Liver (tissue), 9 donors: ENCODE data around the gene KRT6C. TPM values are rescaled to one million over a fixed set of nuclear protein-coding genes. Genes with fewer than 3 reads are reported as not detected.

Source experiments
- DNase-seq: peaks from one replicate; pipeline ENCODE4 v3.0.0-alpha.2; 2017; ENCODE audit warnings: low spot score
- H3K27ac ChIP-seq, 2 donors: one replicate each; pipeline ENCODE4 v1.7.0; 2013; ENCODE audit warnings: inconsistent platforms in 2 of 2, low read length in 2 of 2, control low read depth in 1 of 2, low read depth in 1 of 2, mild to moderate bottlenecking in 1 of 2
- H3K27me3 ChIP-seq, 4 donors: one replicate each; pipeline versions ENCODE4 v1.6.1 to v1.7.0; 2013; ENCODE audit warnings: low read length in 3 of 4, inconsistent platforms in 1 of 4, mild to moderate bottlenecking in 1 of 4, moderate library complexity in 1 of 4; ENCODE audit not compliant: control insufficient read depth in 4 of 4, insufficient read depth in 4 of 4
- H3K36me3 ChIP-seq, 4 donors: one replicate each; pipeline versions ENCODE4 v1.6.1 to v1.7.0; 2013; ENCODE audit warnings: low read length in 3 of 4, mild to moderate bottlenecking in 3 of 4, low read depth in 1 of 4, moderate library complexity in 1 of 4; ENCODE audit not compliant: control insufficient read depth in 4 of 4, insufficient read depth in 3 of 4
- H3K4me1 ChIP-seq, 4 donors: one replicate each; pipeline versions ENCODE4 v1.6.1 to v1.7.0; 2013; ENCODE audit warnings: low read length in 3 of 4, mild to moderate bottlenecking in 3 of 4, moderate library complexity in 1 of 4; ENCODE audit not compliant: control insufficient read depth in 4 of 4, insufficient read depth in 4 of 4
- H3K4me3 ChIP-seq, 3 donors: one replicate each; pipeline versions ENCODE4 v1.6.1 to v1.7.0; 2013; ENCODE audit warnings: low read length in 3 of 3, control low read depth in 1 of 3, low read depth in 1 of 3, mild to moderate bottlenecking in 1 of 3
- H3K9ac ChIP-seq, 2 donors: one replicate each; pipeline ENCODE4 v1.7.0; 2013; ENCODE audit warnings: low read length in 2 of 2, mild to moderate bottlenecking in 2 of 2, moderate library complexity in 2 of 2, control low read depth in 1 of 2, low read depth in 1 of 2
- H3K9me3 ChIP-seq, 4 donors: one replicate each; pipeline versions ENCODE4 v1.6.1 to v1.7.0; 2013; ENCODE audit warnings: low read length in 3 of 4; ENCODE audit not compliant: control insufficient read depth in 4 of 4
- EGR1 ChIP-seq, 2 donors: IDR thresholded peaks; 2 replicates each; pipeline ENCODE4 v1.6.1; 2016 to 2018; ENCODE audit warnings: antibody characterized with exemption in 2 of 2, low read depth in 2 of 2
- FOXA1 ChIP-seq: IDR thresholded peaks from 2 replicates; pipeline ENCODE4 v1.6.1; 2016; ENCODE audit warnings: antibody characterized with exemption
- FOXA2 ChIP-seq: IDR thresholded peaks from 2 replicates; pipeline ENCODE4 v1.6.1; 2016; ENCODE audit warnings: antibody characterized with exemption
- HNF4A ChIP-seq, 2 donors: conservative IDR thresholded peaks; 2 replicates each; pipeline ENCODE4 v1.6.1; 2016; ENCODE audit warnings: antibody characterized with exemption in 2 of 2, mild to moderate bottlenecking in 2 of 2
- HNF4G ChIP-seq: IDR thresholded peaks from 2 replicates; pipeline ENCODE4 v1.6.1; 2016; ENCODE audit warnings: antibody characterized with exemption
- JUND ChIP-seq, 2 donors: IDR thresholded peaks; 2 replicates each; pipeline ENCODE4 v1.6.1; 2016; ENCODE audit warnings: antibody characterized with exemption in 2 of 2
- MAX ChIP-seq: IDR thresholded peaks from 2 replicates; pipeline ENCODE4 v1.6.1; 2016; ENCODE audit warnings: antibody characterized with exemption
- NR2F2 ChIP-seq: IDR thresholded peaks from 2 replicates; pipeline ENCODE4 v1.6.1; 2016; ENCODE audit warnings: antibody characterized with exemption
- RAD21 ChIP-seq, 2 donors: IDR thresholded peaks; 2 replicates each; pipeline ENCODE4 v1.6.1; 2016; ENCODE audit warnings: antibody characterized with exemption in 2 of 2, mild to moderate bottlenecking in 2 of 2
- RXRA ChIP-seq, 2 donors: IDR thresholded peaks; 2 replicates each; pipeline ENCODE4 v1.6.1; 2017 to 2018; ENCODE audit warnings: antibody characterized with exemption in 2 of 2, mild to moderate bottlenecking in 1 of 2
- SP1 ChIP-seq: IDR thresholded peaks from 2 replicates; pipeline ENCODE4 v1.6.1; 2018; ENCODE audit warnings: antibody characterized with exemption, mild to moderate bottlenecking
- TAF1 ChIP-seq: conservative IDR thresholded peaks from 2 replicates; pipeline ENCODE4 v1.6.1; 2016; ENCODE audit warnings: antibody characterized with exemption, mild to moderate bottlenecking
- YY1 ChIP-seq: IDR thresholded peaks from 2 replicates; pipeline ENCODE4 v1.6.1; 2016; ENCODE audit warnings: antibody characterized with exemption, mild to moderate bottlenecking
- WGBS: extraction: QIAGEN DNeasy Blood & Tissue Kit; methylation state at CpG from one replicate; pipeline ENCODE4 v1.1.7; 2013; 5-methylcytosine and 5-hydroxymethylcytosine counted together
- polyA plus RNA-seq, 2 donors: library from polyadenylated mRNA; stranded (reverse) in 1 of 2; unstranded in 1 of 2; fragments of 200-250 nt in 1 of 2; fragments of >200 nt in 1 of 2; fragmentation: Nextera tagmentation in 1 of 2; extraction: Ambion mirVana in 1 of 2; gene quantifications; one replicate each; pipeline versions ENCODE4 v1.2.1 to v1.2.3, GENCODE V29; 2013 to 2015
- total RNA-seq, 2 donors: library from RNA; depleted of rRNA; stranded (reverse); fragments of >200 nt; gene quantifications; one replicate each; pipeline ENCODE4 v1.2.3, GENCODE V29; 2014
- TF ChIP-seq, protein P1 (sequence below): fragments of 150-350 bp; IDR thresholded peaks from 2 replicates; pipeline ENCODE4 v1.5.1; 2017; ENCODE audit warnings: improper control_type of control experiment, low read depth, low read length; ENCODE audit not compliant: missing input control
- TF ChIP-seq, protein P2 (sequence below): IDR thresholded peaks from 2 replicates; pipeline ENCODE4 v1.6.1; 2016; ENCODE audit warnings: antibody characterized with exemption, mild to moderate bottlenecking
- TF ChIP-seq, protein P3 (sequence below): IDR thresholded peaks from 2 replicates; pipeline ENCODE4 v1.6.1; 2016; ENCODE audit warnings: antibody characterized with exemption
- donor health status: healthy.
- donor health status: healthy.
- donor health status: healthy.
- donor health status: healthy.
- donor health status: healthy.

Gene KRT6C
- total and polyA plus RNA-seq, 4 donors = 0.61 TPM; not detected in 3

GRCh38 chr12:52423661-52424500 is 49.7 kb downstream of the KRT6C start (continued):
- TF ChIP-seq, protein P1, sequence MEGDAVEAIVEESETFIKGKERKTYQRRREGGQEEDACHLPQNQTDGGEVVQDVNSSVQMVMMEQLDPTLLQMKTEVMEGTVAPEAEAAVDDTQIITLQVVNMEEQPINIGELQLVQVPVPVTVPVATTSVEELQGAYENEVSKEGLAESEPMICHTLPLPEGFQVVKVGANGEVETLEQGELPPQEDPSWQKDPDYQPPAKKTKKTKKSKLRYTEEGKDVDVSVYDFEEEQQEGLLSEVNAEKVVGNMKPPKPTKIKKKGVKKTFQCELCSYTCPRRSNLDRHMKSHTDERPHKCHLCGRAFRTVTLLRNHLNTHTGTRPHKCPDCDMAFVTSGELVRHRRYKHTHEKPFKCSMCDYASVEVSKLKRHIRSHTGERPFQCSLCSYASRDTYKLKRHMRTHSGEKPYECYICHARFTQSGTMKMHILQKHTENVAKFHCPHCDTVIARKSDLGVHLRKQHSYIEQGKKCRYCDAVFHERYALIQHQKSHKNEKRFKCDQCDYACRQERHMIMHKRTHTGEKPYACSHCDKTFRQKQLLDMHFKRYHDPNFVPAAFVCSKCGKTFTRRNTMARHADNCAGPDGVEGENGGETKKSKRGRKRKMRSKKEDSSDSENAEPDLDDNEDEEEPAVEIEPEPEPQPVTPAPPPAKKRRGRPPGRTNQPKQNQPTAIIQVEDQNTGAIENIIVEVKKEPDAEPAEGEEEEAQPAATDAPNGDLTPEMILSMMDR = no peak

DNA sequence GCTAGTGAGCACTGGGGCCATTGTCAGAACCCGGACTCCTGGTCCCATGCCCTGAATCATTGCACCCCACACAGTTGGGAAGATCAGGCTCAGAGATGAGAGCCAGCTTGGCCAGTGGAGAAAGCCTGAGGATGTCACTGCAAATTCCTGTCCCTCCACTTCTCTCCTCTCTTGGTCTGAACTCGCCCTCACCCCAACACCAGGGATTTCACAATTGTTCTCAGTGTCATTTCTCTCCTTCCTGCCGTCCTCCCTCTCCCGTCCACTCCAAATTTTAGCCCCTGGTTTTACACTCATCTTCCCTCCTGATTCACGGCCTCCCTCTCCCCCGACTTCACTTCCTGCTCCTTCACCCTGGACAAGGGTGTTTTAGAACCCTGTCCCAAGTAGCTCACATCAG is 50.6 kb downstream of the KRT6C start:
- Histone ChIP-seq H3K27me3 (peaks cover 0 to 5% (median 0%) of the 10 kb centered on the region in 4 donors), H3K4me3 (no peak overlapping the region), H3K9me3 (no peaks in the 10 kb centered on the region), H3K36me3 (no peaks in the 10 kb centered on the region), H3K9ac (no peak overlapping the region), H3K4me1 (no peaks in the 10 kb centered on the region), H3K27ac (no peak overlapping the region)
- TF ChIP-seq, protein P2, sequence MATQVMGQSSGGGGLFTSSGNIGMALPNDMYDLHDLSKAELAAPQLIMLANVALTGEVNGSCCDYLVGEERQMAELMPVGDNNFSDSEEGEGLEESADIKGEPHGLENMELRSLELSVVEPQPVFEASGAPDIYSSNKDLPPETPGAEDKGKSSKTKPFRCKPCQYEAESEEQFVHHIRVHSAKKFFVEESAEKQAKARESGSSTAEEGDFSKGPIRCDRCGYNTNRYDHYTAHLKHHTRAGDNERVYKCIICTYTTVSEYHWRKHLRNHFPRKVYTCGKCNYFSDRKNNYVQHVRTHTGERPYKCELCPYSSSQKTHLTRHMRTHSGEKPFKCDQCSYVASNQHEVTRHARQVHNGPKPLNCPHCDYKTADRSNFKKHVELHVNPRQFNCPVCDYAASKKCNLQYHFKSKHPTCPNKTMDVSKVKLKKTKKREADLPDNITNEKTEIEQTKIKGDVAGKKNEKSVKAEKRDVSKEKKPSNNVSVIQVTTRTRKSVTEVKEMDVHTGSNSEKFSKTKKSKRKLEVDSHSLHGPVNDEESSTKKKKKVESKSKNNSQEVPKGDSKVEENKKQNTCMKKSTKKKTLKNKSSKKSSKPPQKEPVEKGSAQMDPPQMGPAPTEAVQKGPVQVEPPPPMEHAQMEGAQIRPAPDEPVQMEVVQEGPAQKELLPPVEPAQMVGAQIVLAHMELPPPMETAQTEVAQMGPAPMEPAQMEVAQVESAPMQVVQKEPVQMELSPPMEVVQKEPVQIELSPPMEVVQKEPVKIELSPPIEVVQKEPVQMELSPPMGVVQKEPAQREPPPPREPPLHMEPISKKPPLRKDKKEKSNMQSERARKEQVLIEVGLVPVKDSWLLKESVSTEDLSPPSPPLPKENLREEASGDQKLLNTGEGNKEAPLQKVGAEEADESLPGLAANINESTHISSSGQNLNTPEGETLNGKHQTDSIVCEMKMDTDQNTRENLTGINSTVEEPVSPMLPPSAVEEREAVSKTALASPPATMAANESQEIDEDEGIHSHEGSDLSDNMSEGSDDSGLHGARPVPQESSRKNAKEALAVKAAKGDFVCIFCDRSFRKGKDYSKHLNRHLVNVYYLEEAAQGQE = no peak
- TF ChIP-seq TAF1 = no peak
- TF ChIP-seq SP1 = no peak
- no peak for TF ChIP-seq MAX
- no peak for TF ChIP-seq HNF4G
- DNase-seq = no peak
- 78% methylated on average over 6 of the region's 6 CpGs for WGBS

GRCh38 chr12:52419656-52420055 is 53.9 kb downstream of the KRT6C start:
- Histone ChIP-seq H3K4me1 (no peaks in the 10 kb centered on the region), H3K27ac (no peak overlapping the region), H3K9me3 (no peaks in the 10 kb centered on the region), H3K27me3 (peaks cover 0 to 5% (median 0%) of the 10 kb centered on the region in 4 donors), H3K36me3 (no peaks in the 10 kb centered on the region), H3K4me3 (no peak overlapping the region), H3K9ac (no peak overlapping the region)
- DNase-seq = no peak
- WGBS = 66% methylated on average over 1 of the region's 1 CpG
- TF ChIP-seq, protein P3, sequence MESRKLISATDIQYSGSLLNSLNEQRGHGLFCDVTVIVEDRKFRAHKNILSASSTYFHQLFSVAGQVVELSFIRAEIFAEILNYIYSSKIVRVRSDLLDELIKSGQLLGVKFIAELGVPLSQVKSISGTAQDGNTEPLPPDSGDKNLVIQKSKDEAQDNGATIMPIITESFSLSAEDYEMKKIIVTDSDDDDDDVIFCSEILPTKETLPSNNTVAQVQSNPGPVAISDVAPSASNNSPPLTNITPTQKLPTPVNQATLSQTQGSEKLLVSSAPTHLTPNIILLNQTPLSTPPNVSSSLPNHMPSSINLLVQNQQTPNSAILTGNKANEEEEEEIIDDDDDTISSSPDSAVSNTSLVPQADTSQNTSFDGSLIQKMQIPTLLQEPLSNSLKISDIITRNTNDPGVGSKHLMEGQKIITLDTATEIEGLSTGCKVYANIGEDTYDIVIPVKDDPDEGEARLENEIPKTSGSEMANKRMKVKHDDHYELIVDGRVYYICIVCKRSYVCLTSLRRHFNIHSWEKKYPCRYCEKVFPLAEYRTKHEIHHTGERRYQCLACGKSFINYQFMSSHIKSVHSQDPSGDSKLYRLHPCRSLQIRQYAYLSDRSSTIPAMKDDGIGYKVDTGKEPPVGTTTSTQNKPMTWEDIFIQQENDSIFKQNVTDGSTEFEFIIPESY = no peak
- TF ChIP-seq FOXA1 = no peak
- no peak for TF ChIP-seq RAD21 (IDR thresholded peaks at IDR 0.05)
- TF ChIP-seq, protein P2 = no peak
- TF ChIP-seq HNF4A (conservative IDR thresholded peaks at IDR 0.05) = no peak
- no peak for TF ChIP-seq EGR1 (IDR thresholded peaks at IDR 0.05; ENCODE audit: low read depth in 2 of 2)
- TF ChIP-seq NR2F2 = no peak
- TF ChIP-seq JUND (IDR thresholded peaks at IDR 0.05) = no peak
- TF ChIP-seq YY1 = no peak
- no peak for TF ChIP-seq SP1
- TF ChIP-seq RXRA (IDR thresholded peaks at IDR 0.05) = no peak
- TF ChIP-seq, protein P1 = no peak
- no peak for TF ChIP-seq FOXA2
